Activated CD4-positive, CD25-positive, alpha-beta regulatory T cell treated with anti-CD3 and anti-CD28 coated beads, Interleukin-2, amount 50 U/mL, for 72 hours (primary cell): ENCODE data around the gene PFKL.
"Not testable (repeated sequence)": the region's sequence is repeated elsewhere in the genome, so short reads cannot be mapped to it uniquely, and the experiment has no call there.

Source experiments
- DNase-seq: peaks from one replicate; pipeline ENCODE4 v3.0.0; 2021

The PFKL gene

GRCh38 chr21:44329971-44330681 is 30.3 kb downstream of the PFKL start:
- no peak for DNase-seq

- no peak for DNase-seq
Observed at GRCh38 chr21:44330698-44331097, 30.8 kb downstream of the PFKL start.

DNA sequence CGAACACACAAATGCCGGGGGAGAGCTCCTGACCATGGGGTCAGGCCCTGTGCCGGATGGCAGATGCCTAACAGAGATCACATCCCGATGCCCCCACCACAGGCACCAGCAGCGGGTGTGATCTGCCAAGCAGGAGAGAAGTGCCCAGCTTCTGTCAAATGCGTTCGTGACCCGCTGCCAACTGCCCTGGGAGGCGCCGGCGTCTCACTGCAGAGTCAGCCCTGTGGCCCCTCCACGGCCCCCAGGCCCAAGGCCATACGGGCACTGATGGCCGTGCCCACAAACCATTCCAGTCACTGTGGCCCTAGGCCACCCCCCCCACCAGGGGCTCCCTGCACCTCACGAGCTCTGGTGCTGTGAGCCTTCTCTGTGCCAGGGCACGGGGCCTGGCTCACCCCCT is 31.4 kb downstream of the PFKL start:
- no peak for DNase-seq

- DNase-seq, result no peak
Observed at GRCh38 chr21:44331650-44332307, 31.9 kb downstream of the PFKL start.

DNA sequence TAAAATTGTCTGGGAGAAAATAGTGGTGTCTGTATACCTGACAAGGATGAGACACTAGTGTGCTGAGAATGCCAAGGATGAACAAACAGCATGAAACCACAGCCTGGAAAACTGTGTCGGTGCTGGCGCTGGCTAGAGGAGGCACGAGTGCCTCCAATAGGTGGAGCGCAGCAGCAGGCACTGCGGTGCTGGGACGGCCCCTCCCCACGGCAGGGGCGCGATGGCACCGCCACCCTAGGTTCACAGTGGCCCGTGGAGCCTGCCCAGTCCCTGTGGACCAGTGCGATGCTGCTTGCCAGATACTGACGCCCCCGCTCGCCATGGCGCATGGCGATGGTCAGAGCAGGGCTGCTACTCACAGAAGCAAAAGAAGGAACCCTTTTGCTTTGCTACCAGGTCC is 32.5 kb downstream of the PFKL start:
- no peak for DNase-seq

DNA sequence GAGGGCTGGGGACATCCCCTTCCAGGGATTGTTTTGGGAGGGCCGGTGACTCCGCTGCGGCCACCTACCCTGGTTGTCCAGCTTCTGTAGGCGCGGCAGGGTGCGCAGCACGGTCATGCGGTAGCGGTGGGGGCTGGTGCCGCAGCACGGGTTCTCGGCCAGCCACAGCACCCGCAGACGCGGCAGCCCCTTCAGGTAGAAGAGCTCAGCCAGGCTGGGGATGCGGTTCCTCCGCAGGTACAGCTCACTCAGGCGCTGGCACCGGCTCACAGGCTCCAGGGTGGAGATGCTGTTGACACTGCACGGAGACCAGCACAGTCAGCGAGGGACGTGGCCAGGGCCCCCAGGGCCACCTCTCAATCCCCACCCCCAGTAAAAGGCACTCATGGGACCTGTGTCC is 33.1 kb downstream of the PFKL start:
- DNase-seq, result no peak

GRCh38 chr21:44333509-44334328 is 33.9 kb downstream of the PFKL start:
- DNase-seq, result no peak

GRCh38 chr21:44334329-44335030 is 34.6 kb downstream of the PFKL start:
- no peak for DNase-seq

DNA sequence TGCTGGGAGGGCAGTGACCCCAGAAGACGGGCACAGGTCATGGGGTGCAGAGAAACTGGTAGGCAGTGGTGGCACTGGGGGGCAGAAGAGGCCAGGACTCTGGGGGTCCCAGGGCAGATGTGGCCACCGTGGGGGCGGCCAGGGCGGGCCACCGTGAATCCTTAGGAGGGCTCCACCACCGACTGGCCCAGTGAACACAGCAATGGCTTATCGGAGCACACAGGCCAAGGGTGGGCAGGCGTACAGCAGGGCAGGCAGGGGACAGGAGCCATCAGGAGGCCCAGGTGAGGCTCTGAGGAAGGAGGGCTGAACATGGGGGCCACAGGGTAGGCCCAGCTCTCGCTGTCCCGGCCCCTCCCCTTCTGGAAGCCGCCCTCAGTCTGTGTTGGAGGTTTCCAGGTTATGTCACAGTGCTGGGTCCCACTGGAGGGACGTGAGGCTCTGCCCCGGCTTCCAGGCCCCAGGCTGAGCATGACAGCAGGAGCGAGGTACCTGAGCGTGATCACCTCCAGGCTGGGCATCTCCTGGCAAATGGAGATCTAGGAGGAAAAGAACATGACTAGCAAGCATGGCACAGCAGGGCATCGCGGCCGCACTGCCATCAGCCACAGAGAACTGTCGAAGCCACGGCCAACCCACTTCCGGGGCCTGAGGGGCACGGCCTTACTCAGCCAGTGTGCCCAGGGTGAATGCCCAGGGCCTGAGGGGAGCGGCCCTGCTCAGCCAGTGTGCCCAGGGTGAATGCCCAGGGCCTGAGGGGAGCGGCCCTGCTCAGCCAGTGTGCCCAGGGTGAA is 35.6 kb downstream of the PFKL start:
- DNase-seq, result no peak

DNA sequence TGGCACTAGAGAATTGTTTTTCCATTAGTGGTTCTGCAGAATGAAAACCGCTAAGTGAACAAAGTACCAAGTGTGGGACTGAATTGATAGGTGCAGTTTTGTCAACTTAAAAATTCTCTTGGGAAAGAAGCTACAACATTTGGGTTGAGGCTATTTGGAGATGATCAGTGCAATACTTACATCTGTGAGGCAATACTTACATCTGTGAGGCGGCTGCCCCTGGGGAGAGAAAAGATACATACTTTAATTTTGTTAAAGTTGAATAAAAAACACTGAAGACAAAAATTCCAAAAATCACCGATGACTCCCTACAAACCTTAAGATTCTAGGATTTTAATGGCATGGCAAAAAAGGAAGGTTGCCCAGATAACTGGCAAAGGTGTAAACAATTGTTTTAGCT is 37.6 kb downstream of the PFKL start:
- DNase-seq, result no peak

GRCh38 chr21:44337941-44338895 is 38.4 kb downstream of the PFKL start:
- DNase-seq, result no peak

DNA sequence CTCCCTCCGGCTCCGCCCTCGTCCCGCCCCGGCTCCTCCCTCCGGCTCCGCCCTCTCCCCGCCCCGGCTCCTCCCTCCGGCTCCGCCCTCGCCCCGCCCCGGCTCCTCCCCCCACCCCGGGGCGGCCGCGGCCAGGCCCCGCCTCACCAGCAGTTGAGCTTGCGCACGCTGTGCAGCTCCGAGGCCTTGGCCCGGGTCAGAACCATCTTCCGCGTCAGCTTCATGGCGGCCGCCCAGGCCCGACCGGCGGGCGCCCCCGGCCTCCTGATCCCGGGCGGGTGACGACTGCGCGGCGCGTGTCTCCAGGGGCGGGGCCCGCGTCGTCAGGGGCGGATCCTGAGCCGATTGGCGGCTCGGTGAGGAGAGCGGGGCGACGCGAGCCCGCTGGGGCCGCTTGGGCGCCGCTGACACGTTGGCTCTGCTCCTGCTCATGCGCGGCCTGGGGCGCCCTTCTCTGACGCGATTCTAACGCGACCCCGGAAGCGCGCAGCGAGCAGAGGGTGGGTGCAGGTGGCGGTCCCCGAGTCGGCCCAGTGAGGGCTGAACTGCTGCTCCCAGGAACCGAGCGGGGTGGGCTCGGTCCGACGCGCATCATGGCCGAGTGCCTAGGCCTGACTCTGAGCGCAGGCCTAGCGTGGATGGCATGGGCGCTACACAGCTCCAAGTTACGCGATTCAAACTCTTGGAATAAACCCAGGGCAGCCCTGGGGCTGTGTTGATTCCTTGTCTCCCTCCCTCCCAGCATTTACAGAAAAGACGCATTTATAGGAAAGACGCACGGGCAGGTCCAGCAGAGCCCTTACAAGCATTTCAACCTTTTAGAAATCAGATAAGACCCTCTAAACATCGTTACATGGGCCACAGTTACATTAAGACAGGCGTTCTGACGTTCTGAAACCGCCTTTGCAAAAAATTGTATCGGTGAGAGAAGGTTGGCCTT is 39.4 kb downstream of the PFKL start, which contains the start of gene CFAP410:
CFAP410 (minus strand) TSS at position 420 of the 940 bp plus-strand sequence; CDS start at position 224, 196 bp downstream.
- DNase-seq, result peak; percentile 95

DNA sequence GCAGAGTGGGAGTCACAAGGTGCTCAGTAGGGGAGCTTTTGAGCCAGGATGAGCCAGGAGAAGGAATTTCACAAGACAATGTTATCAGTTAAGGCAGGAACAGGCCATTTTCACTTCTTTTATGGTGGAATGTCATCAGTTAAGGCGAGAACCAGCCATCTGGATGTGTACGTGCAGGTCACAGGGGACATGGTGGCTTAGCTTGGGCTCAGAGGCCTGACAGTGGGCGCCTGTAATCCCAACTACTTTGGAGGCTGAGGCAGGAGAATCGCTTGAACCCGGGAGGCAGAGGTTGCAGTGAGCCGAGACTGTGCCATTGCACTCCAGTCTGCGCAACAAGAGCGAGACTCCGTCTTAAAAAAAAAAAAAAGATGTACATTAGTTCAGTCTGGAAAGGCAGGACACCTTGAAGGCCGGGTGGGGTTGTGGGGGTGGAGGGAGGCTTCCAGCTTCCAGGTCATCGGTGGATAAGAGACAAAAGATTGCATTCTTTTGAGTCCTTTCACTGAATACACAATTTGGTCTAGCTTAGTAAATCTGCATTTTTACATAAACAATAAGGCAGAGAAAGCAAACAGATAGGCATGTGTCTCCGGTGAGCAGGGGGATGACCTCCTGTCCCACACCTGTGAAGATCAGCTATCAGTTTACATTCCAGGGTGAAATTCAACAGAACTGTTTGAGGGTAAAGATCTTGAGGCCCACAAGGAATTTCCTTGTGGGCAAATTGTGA is 42.0 kb downstream of the PFKL start:
- DNase-seq, result not testable (repeated sequence)

DNA sequence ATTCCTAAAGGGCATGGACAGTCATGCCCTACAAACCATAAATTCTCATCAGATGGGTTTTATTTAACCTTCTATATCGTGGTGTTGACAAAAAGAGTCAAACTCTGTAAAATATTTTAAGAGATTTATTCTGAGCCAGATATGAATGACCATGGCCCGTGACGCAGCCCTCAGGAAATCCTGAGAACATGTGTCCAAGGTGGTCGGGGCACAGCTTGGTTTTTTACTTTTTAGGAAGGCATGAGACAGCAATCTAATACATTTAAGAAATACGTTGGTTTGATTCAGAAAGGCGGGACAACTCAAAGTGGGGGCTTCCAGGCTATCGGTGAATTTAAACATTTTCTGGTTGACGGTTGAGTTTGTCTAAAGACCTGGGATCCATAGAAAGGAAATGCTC is 43.1 kb downstream of the PFKL start:
- DNase-seq, result not testable (repeated sequence)

GRCh38 chr21:44344541-44345183 is 44.8 kb downstream of the PFKL start:
- no peak for DNase-seq

GRCh38 chr21:44345495-44345894 is 45.6 kb downstream of the PFKL start:
- no peak for DNase-seq

DNA sequence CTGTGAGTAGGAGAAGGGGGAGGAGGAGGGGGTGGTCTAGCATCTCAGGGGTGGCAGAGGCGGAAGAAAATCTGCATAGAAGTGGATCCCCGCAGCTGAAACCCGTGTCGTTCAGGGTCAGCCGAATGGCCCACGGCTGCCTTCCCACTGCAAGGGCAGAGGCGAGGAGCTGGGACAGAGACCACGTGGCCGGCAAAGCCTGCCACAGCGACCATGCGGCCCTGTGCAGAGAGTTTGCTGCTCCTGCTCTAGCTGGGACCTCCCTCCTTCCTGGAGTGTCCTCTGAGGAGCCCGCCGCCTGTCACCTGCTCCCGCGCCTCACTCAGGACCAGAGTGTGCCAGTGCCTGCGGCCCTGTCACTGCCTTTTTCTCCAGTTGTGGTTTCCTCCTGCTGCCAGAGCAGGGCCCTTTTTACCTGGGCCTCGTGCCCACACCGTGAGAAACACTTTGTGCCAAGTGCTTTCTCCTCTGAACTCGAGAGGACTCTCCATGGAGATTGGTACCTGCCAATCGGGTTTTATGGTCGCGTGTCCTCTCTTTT is 48.1 kb downstream of the PFKL start:
- no peak for DNase-seq

GRCh38 chr21:44348861-44349260 is 49.0 kb downstream of the PFKL start:
- no peak for DNase-seq
